OCI-LY7 (cell line): ENCODE results near the gene KIF1B. TPM values are rescaled to one million over a fixed set of nuclear protein-coding genes. Genes with fewer than 3 reads are reported as not detected.
A peak's percentile ranks its signal among the peaks of the same experiment; 100 is the strongest.
"Not testable (repeated sequence)": the region's sequence is repeated elsewhere in the genome, so short reads cannot be mapped to it uniquely, and the experiment has no call there.

Experiments
- BruUV-seq: library from RNA; stranded (reverse); fragments of 400-500 nt; replicated peaks from 2 replicates; lab custom pipeline; 2021; lab: Mats Ljungman, UMichigan
- CTCF ChIA-PET: fragments of 300-600 bp; sonication (Branson Sonifier 250); formaldehyde crosslinking; loops from one replicate; lab custom pipeline; 2022; ENCODE audit warnings: antibody characterized with exemption; ENCODE audit not compliant: unreplicated experiment; lab: Charles Lee
- POLR2A ChIA-PET: fragments of 300-600 bp; sonication (Branson Sonifier 250); formaldehyde crosslinking; loops from one replicate; lab custom pipeline; 2022; ENCODE audit warnings: antibody characterized with exemption; lab: Charles Lee
- DNase-seq: peaks from one replicate; pipeline ENCODE4 v3.0.0-alpha.2; 2015; ENCODE audit warnings: low spot score
- H2AFZ ChIP-seq: fragments of 200-600 bp; sonication (generic), shearing (Covaris generic); 2 replicates; pipeline ENCODE4 v1.6.1; 2014; ENCODE audit warnings: mild to moderate bottlenecking, antibody characterized with exemption, low read length, moderate library complexity
- H3K27ac ChIP-seq: fragments of 200-600 bp; sonication (generic); 2 replicates; pipeline ENCODE4 v1.5.1; 2014; ENCODE audit warnings: mixed run types, low read depth, mild to moderate bottlenecking, moderate library complexity, low read length, inconsistent platforms; ENCODE audit not compliant: poor library complexity, severe bottlenecking
- H3K36me3 ChIP-seq: fragments of 200-600 bp; sonication (generic); 2 replicates; pipeline ENCODE4 v1.6.1; 2014; ENCODE audit warnings: mild to moderate bottlenecking, antibody characterized with exemption, low read length, moderate library complexity, mixed read lengths; ENCODE audit not compliant: insufficient read depth
- H3K4me1 ChIP-seq: fragments of 200-600 bp; sonication (generic); 2 replicates; pipeline ENCODE4 v1.5.1; 2014; ENCODE audit warnings: mild to moderate bottlenecking, low read length; ENCODE audit not compliant: insufficient read depth, poor library complexity, severe bottlenecking
- H3K4me2 ChIP-seq: fragments of 200-600 bp; sonication (generic); 2 replicates; pipeline ENCODE4 v1.6.1; 2014; ENCODE audit warnings: mild to moderate bottlenecking, low read length
- H3K4me3 ChIP-seq: fragments of 200-600 bp; sonication (generic); 2 replicates; pipeline ENCODE4 v1.5.1; 2014; ENCODE audit warnings: mild to moderate bottlenecking, low read depth, low read length; ENCODE audit not compliant: poor library complexity, severe bottlenecking
- H3K79me2 ChIP-seq: fragments of 200-600 bp; sonication (generic); 2 replicates; pipeline ENCODE4 v1.6.1; 2016; ENCODE audit warnings: low read depth, mild to moderate bottlenecking, low read length, moderate library complexity, mixed read lengths; ENCODE audit not compliant: insufficient read depth
- H3K9me2 ChIP-seq: fragments of 200-600 bp; sonication (generic); 2 replicates; pipeline ENCODE4 v1.6.1; 2016; ENCODE audit warnings: mild to moderate bottlenecking, low read length, mixed read lengths; ENCODE audit not compliant: insufficient read depth
- H3K9me3 ChIP-seq: fragments of 200-600 bp; sonication (generic); 2 replicates; pipeline ENCODE4 v1.6.1; 2014; ENCODE audit warnings: mild to moderate bottlenecking, mixed run types, low read length, mixed read lengths
- H4K20me1 ChIP-seq: fragments of 200-600 bp; sonication (generic); 2 replicates; pipeline ENCODE4 v1.6.1; 2014; ENCODE audit warnings: mild to moderate bottlenecking, antibody characterized with exemption, low read length, moderate library complexity, mixed read lengths; ENCODE audit not compliant: insufficient read depth
- EZH2phosphoT487 ChIP-seq: fragments of 200-600 bp; sonication (generic); IDR thresholded peaks from 2 replicates; pipeline ENCODE4 v1.6.1; 2018; ENCODE audit warnings: low read depth, borderline replicate concordance, mild to moderate bottlenecking, mixed run types, antibody characterized with exemption, low read length, moderate library complexity, mixed read lengths
- intact Hi-C: fragments of 100-400 bp; cut with micrococcal nuclease; formaldehyde crosslinking; loops from one replicate; pipeline ENCODE4 v1.10.0; 2022; ENCODE audit not compliant: unreplicated experiment
- total RNA-seq, 2 experiments: library from RNA; depleted of rRNA in 1 of 2; stranded (reverse); fragments of >200 nt in 1 of 2; shearing (Covaris generic) in 1 of 2; gene quantifications; 2 replicates each; pipeline ENCODE4 v1.2.3, GENCODE V29; 2014 to 2022
- TF ChIP-seq, protein P1 (sequence below): fragments of 200-600 bp; sonication (generic); conservative IDR thresholded peaks from 2 replicates; pipeline ENCODE4 v1.5.1; 2014; ENCODE audit warnings: mild to moderate bottlenecking, antibody characterized with exemption, low read length, moderate library complexity, mixed read lengths

The KIF1B gene
- total RNA-seq, 2 experiments from 2014 or later, result 3.8 to 4.8 TPM

DNA sequence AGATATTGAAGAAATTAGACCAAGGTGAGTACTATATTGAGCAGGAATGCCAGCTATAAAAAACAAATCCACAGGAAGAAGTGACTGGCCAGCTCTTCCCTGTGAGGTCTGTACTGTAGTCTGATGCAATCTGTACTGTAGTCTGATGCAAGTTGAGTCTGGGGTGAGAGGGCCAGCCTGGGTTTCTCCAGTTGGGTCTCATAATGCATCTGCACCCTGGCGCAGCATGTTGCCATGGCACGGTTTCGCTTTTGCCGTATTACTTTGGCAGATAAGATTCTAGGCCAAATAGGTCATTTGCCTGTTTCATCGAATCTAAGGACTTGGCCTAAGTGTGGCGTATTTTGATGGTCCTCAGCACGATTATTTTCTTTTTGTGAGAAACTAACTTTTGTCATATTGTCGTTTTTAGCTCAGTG lies 164.1 kb downstream of the KIF1B start:
- CTCF ChIA-PET, result no interaction called here
- no peak overlapping the region for H3K27ac ChIP-seq
- intact Hi-C loops, result no loop called here
- no peaks in the 10 kb centered on the region for H3K36me3 ChIP-seq
- no peak overlapping the region for H3K4me2 ChIP-seq
- TF ChIP-seq EZH2phosphoT487, result no peak
- TF ChIP-seq, protein P1, sequence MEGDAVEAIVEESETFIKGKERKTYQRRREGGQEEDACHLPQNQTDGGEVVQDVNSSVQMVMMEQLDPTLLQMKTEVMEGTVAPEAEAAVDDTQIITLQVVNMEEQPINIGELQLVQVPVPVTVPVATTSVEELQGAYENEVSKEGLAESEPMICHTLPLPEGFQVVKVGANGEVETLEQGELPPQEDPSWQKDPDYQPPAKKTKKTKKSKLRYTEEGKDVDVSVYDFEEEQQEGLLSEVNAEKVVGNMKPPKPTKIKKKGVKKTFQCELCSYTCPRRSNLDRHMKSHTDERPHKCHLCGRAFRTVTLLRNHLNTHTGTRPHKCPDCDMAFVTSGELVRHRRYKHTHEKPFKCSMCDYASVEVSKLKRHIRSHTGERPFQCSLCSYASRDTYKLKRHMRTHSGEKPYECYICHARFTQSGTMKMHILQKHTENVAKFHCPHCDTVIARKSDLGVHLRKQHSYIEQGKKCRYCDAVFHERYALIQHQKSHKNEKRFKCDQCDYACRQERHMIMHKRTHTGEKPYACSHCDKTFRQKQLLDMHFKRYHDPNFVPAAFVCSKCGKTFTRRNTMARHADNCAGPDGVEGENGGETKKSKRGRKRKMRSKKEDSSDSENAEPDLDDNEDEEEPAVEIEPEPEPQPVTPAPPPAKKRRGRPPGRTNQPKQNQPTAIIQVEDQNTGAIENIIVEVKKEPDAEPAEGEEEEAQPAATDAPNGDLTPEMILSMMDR, result no peak
- DNase-seq, result no peak
- H3K9me2 ChIP-seq, result no peaks in the 10 kb centered on the region
- H4K20me1 ChIP-seq, result no peaks in the 10 kb centered on the region
- POLR2A ChIA-PET, result no interaction called here
- H3K4me3 ChIP-seq, result no peak overlapping the region
- H3K79me2 ChIP-seq, result no peaks in the 10 kb centered on the region
- no peaks in the 10 kb centered on the region for H3K4me1 ChIP-seq
- BruUV-seq, result no TSS peak
- H2AFZ ChIP-seq, result no peak overlapping the region
- no peaks in the 10 kb centered on the region for H3K9me3 ChIP-seq

GRCh38 chr1:10377365-10378029 lies 167.1 kb downstream of the KIF1B start:
- BruUV-seq, CTCF ChIA-PET, H3K9me2 ChIP-seq, H3K79me2 ChIP-seq, H3K4me3 ChIP-seq, H2AFZ ChIP-seq, H3K27ac ChIP-seq, H4K20me1 ChIP-seq, H3K4me2 ChIP-seq, H3K9me3 ChIP-seq, H3K36me3 ChIP-seq, H3K4me1 ChIP-seq: not testable (repeated sequence)
- POLR2A ChIA-PET, result interaction anchor here (0.7 kb wide), 1 partner anchor 125 kb away, joined by 3 read pairs; no protein-coding TSS in a partner anchor
- intact Hi-C loops, result loop anchor here (1.0 kb wide), 1 partner anchor 51 kb away; no protein-coding TSS in a partner anchor
- peak; percentile 74 for DNase-seq
- TF ChIP-seq, protein P1, result peak; percentile 80

DNA sequence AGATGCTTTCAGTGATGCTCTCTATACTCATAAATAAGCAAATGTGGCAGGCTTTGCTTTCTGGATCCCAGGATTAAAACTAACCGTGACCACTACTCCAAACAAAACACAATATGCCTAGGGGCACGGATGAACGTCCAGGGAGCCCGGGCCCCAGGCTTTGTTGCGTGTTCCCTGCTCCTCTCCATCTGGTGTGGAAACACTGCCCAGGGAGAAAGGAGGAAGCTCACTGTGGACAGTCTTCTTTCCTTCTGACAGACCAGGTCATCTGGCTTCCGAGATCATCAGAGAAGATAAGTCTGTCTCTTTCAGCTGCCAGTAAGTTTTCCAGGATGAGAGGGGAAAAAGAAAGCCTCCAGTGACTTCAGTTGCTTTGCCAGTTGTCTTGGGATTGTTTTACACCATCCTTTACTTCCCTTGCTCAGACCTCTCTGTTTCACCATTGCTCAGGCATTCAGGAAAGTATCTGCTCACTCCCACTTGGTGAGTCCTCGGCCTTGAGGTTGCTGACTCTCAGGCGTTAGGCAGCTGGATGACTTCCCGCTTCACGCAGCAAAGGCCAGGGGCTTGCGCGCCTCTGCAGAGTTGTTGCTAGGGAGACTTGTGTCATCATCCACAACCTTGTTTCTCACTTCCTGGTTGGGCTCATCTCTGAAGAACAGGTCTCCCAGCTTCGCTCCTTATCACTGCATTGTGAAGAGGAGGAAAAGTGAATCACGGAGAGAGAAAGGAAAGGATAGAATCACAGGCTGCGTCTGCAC lies 167.9 kb downstream of the KIF1B start:
- Histone ChIP-seq H2AFZ (peak overlapping the region; percentile 18; the same call in 1 of the 2 replicates), H3K9me2 (no peaks in the 10 kb centered on the region), H4K20me1 (no peaks in the 10 kb centered on the region), H3K27ac (no peak overlapping the region), H3K36me3 (no peaks in the 10 kb centered on the region), H3K4me1 (no peaks in the 10 kb centered on the region), H3K4me3 (no peak overlapping the region), H3K4me2 (no peak overlapping the region), H3K79me2 (no peaks in the 10 kb centered on the region), H3K9me3 (no peaks in the 10 kb centered on the region)
- CTCF ChIA-PET, result no interaction called here
- no peak for DNase-seq
- no peak for TF ChIP-seq EZH2phosphoT487
- TF ChIP-seq, protein P1, result no peak
- no TSS peak for BruUV-seq
- intact Hi-C loops, result no loop called here
- POLR2A ChIA-PET, result interaction anchor here (0.7 kb wide), 1 partner anchor 124 kb away, joined by 3 read pairs; no protein-coding TSS in a partner anchor
